B cell (primary cell): Measurements from ENCODE around the gene TMEM141. TPM values are rescaled to one million over a fixed set of nuclear protein-coding genes. Genes with fewer than 3 reads are reported as not detected.

Source experiments
- ATAC-seq: fragments of 200-7000 bp; cut with Tn5 transposase; one replicate; pipeline ENCODE4 v1.10.0; 2021; ENCODE audit warnings: low read depth, mild to moderate bottlenecking, moderate number of reproducible peaks, moderate library complexity
- CTCF ChIA-PET: fragments of 350-600 bp; sonication (Branson Sonifier 250); formaldehyde crosslinking; loops from one replicate; lab custom pipeline; 2021; ENCODE audit warnings: antibody characterized with exemption, inconsistent platforms; lab: Charles Lee
- POLR2A ChIA-PET: fragments of 350-600 bp; sonication (Branson Sonifier 250); formaldehyde crosslinking; loops from one replicate; lab custom pipeline; 2021; ENCODE audit warnings: antibody characterized with exemption; lab: Charles Lee
- DNase-seq: peaks from one replicate; pipeline ENCODE4 v3.0.0; 2013
- H2AFZ ChIP-seq: 2 replicates; pipeline ENCODE4 v1.6.1; 2012; ENCODE audit warnings: mild to moderate bottlenecking, low read depth, low read length; ENCODE audit not compliant: insufficient read depth, poor library complexity, severe bottlenecking
- H3K27ac ChIP-seq, 2 donors: 1 replicate in 1 of 2; 2 replicates in 1 of 2; pipeline ENCODE4 v1.5.1; 2012 to 2013; ENCODE audit warnings: low read length in 2 of 2, mild to moderate bottlenecking in 2 of 2, moderate library complexity in 1 of 2
- H3K27me3 ChIP-seq, 4 experiments: fragments of 200-600 bp in 1 of 4; sonication (generic) in 1 of 4; replicated peaks in 1 of 4; 1 replicate in 2 of 4; 2 replicates in 2 of 4; pipeline versions ENCODE4 v1.6.1 to v1.7.0; 2013 to 2016; ENCODE audit warnings: low read length in 3 of 4, mild to moderate bottlenecking in 2 of 4, mixed read lengths in 1 of 4, moderate library complexity in 1 of 4; ENCODE audit not compliant: insufficient read depth in 4 of 4, control insufficient read depth in 3 of 4; ENCODE audit errors: control extremely low read depth in 1 of 4
- H3K36me3 ChIP-seq, 2 experiments: replicated peaks in 1 of 2; 1 replicate in 1 of 2; 2 replicates in 1 of 2; pipeline versions ENCODE4 v1.6.1 to v1.7.1; 2013; ENCODE audit warnings: low read length in 1 of 2; ENCODE audit not compliant: insufficient read depth in 2 of 2, control insufficient read depth in 1 of 2; ENCODE audit errors: control extremely low read depth in 1 of 2, extremely low read depth in 1 of 2
- H3K4me1 ChIP-seq, 2 donors: fragments of 200-600 bp in 1 of 2; sonication (generic) in 1 of 2; 1 replicate in 1 of 2; 2 replicates in 1 of 2; pipeline versions ENCODE4 v1.5.1 to v1.6.1; 2013 to 2017; ENCODE audit warnings: low read length in 2 of 2; ENCODE audit not compliant: control insufficient read depth in 2 of 2, insufficient read depth in 2 of 2
- H3K4me2 ChIP-seq: replicated peaks from 2 replicates; pipeline ENCODE3; 2012; ENCODE audit warnings: mild to moderate bottlenecking, low read depth, low read length; ENCODE audit not compliant: poor library complexity, severe bottlenecking
- H3K4me3 ChIP-seq, 5 experiments: fragments of 200-600 bp in 1 of 5; sonication (generic) in 1 of 5; 1 replicate in 3 of 5; 2 replicates in 2 of 5; pipeline versions ENCODE4 v1.5.1 to v1.7.0; 2011 to 2016; ENCODE audit warnings: low read length in 4 of 5, mild to moderate bottlenecking in 4 of 5, low read depth in 2 of 5, control low read depth in 1 of 5, moderate library complexity in 1 of 5; ENCODE audit not compliant: insufficient read depth in 1 of 5; ENCODE audit errors: control extremely low read depth in 1 of 5, extremely low read depth in 1 of 5
- H3K79me2 ChIP-seq: fragments of 200-600 bp; sonication (generic); one replicate; pipeline ENCODE4 v1.6.0; 2016; ENCODE audit warnings: low read length; ENCODE audit not compliant: control insufficient read depth, insufficient read depth
- H3K9ac ChIP-seq: fragments of 200-600 bp; sonication (generic); 2 replicates; pipeline ENCODE4 v1.6.1; 2017; ENCODE audit warnings: mild to moderate bottlenecking, low read length, moderate library complexity
- H3K9me3 ChIP-seq, 3 donors: one replicate each; pipeline versions ENCODE4 v1.6.1 to v1.7.1; 2013; ENCODE audit warnings: low read length in 2 of 3; ENCODE audit not compliant: control insufficient read depth in 2 of 3, insufficient read depth in 1 of 3; ENCODE audit errors: control extremely low read depth in 1 of 3
- H4K20me1 ChIP-seq: 2 replicates; pipeline ENCODE4 v1.6.0; 2012; ENCODE audit warnings: mild to moderate bottlenecking, low read length; ENCODE audit not compliant: insufficient read depth, control insufficient read depth, poor library complexity, severe bottlenecking
- H3K27ac Mint-ChIP-seq: one replicate; pipeline ENCODE4 v1.8.0; 2021; ENCODE audit warnings: mixed read lengths
- H3K27me3 Mint-ChIP-seq: one replicate; pipeline ENCODE4 v1.8.0; 2021; ENCODE audit warnings: mixed read lengths
- H3K4me1 Mint-ChIP-seq: one replicate; pipeline ENCODE4 v1.8.0; 2021; ENCODE audit warnings: mixed read lengths
- H3K4me3 Mint-ChIP-seq: one replicate; pipeline ENCODE4 v1.8.0; 2021; ENCODE audit warnings: mixed read lengths
- H3K9me3 Mint-ChIP-seq: one replicate; pipeline ENCODE4 v1.8.0; 2022; ENCODE audit warnings: mixed read lengths; ENCODE audit not compliant: insufficient read depth
- CTCF ChIP-seq: fragments of 200-600 bp; IDR thresholded peaks from one replicate; pipeline ENCODE4 v1.8.0; 2022; ENCODE audit warnings: antibody characterized with exemption, mild to moderate bottlenecking
- EZH2 ChIP-seq: IDR thresholded peaks from 2 replicates; pipeline ENCODE4 v1.6.1; 2012; ENCODE audit warnings: borderline replicate concordance, low read depth, mild to moderate bottlenecking, moderate library complexity, low read length; ENCODE audit not compliant: insufficient read depth, poor library complexity, severe bottlenecking
- WGBS: methylation state at CpG from one replicate; pipeline ENCODE4 v1.1.5; 2013; ENCODE audit warnings: missing lambda C conversion rate; ENCODE audit not compliant: insufficient coverage; 5-methylcytosine and 5-hydroxymethylcytosine counted together
- intact Hi-C: fragments of 100-400 bp; cut with micrococcal nuclease; formaldehyde crosslinking; loops from one replicate; pipeline ENCODE4 v1.10.0; 2022
- polyA plus RNA-seq: library from polyadenylated mRNA; depleted of rRNA; stranded (reverse); fragments of >200 nt; gene quantifications from 2 replicates; pipeline ENCODE4 v1.2.3, GENCODE V29; 2012
- total RNA-seq, 2 donors: library from RNA; stranded (reverse); fragments of 120-200 nt in 1 of 2; gene quantifications; 1 replicate in 1 of 2; 2 replicates in 1 of 2; pipeline versions ENCODE4 v1.2.3 to v1.2.4, GENCODE V29; 2013 to 2022

TMEM141 gene
- total and polyA plus RNA-seq, 2 donors (not counting 1 experiment from before 2014, with no cell fraction given), result 35.7 to 60.8 TPM

- 98% methylated on average over 19 of the region's 21 CpGs for WGBS
- intact Hi-C loops, result no loop called here
- Histone ChIP-seq H3K79me2 (no peaks in the 10 kb centered on the region), H3K36me3 (peaks cover 0 to 12% of the 10 kb centered on the region in 2 experiments), H3K4me3 (no peak overlapping the region), H3K9me3 (no peaks in the 10 kb centered on the region), H4K20me1 (no peaks in the 10 kb centered on the region), H3K4me1 (no peaks in the 10 kb centered on the region), H2AFZ (no peak overlapping the region), H3K9ac (no peak overlapping the region), H3K27me3 (no peaks in the 10 kb centered on the region), H3K4me2 (no peak overlapping the region), H3K27ac (no peak overlapping the region)
- Mint-ChIP-seq H3K4me3 (no peak overlapping the region), H3K27me3 (no peaks in the 10 kb centered on the region), H3K27ac (no peak overlapping the region), H3K9me3 (no peaks in the 10 kb centered on the region), H3K4me1 (no peaks in the 10 kb centered on the region)
- no peak for TF ChIP-seq EZH2
- no peak for TF ChIP-seq CTCF
- ChIA-PET CTCF (no interaction called here), POLR2A (no interaction called here)
- no peak for ATAC-seq
- DNase-seq, result no peak
Observed at GRCh38 chr9:136835932-136836904, 45.1 kb downstream of the TMEM141 start.
